GM18519 (cell line): ENCODE measurements around the gene NBPF1.
"Not testable (repeated sequence)": the region's sequence is repeated elsewhere in the genome, so short reads cannot be mapped to it uniquely, and the experiment has no call there.

Source experiments
- ATAC-seq: cut with Tn5 transposase; IDR thresholded peaks from one replicate; pipeline ENCODE4 v1.9.1; 2021; ENCODE audit warnings: mild to moderate bottlenecking, moderate library complexity; ENCODE audit not compliant: unreplicated experiment, low FRiP score

NBPF1 gene

GRCh38 chr1:16613185-16614147, at the start of gene NBPF1:
Gene NBPF1, minus strand, starts transcription at chr1:16613564.
- peak; percentile 79 for ATAC-seq

DNA sequence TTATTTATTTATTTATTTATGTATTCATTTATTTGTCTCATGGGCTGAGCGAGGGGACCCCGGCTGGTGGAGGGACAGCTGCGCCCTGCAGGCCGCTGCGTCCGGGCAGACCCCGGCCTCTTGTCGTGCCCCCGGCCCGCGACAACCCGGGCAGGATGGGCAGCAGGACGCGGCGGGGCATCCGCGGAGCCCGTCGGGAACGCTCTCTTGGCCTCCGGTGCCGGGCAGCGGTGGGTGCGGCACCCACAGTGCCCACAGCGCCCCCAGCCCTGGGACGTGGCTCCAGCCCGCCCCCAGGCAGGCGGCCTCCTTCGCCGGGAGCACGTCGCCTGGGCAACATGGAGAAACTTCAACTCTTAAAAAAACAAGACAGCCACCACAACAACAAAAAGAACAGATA, 44.9 kb upstream of the NBPF1 start:
- ATAC-seq, result not testable (repeated sequence)

DNA sequence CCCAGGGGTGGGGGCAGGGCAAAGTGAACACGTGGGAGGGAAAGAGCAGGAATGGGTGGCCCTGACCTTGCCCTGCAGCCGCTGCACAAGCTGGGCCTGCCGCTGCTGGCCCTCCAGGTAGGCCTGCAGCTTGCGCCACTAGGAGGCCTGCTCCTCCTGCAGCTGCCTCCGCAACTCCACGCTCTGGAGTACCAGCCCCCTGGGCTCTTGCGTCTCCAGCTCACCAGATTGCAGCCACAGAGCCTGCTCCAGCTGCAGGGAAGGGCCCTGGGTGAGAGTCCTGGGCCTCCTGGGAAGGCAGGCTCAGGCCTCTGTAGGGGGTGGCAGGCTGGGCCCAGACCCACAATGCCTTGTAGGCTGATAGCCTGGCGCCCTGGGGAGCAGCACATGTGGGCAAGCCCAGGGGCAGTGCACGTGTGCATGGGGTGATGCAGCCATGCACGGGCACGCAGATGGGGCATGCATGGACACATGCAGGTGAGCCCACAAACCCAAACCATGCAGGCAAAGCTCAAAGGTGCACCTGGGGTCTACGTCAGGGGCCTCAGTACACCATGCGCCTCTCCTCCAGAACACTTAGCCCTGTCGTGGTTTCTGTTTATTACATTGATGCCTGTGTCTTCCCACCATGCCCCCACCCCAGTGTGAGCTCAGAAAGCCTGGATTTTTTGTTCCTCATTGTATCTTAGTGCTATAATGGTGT, 43.8 kb upstream of the NBPF1 start:
- not testable (repeated sequence) for ATAC-seq

- ATAC-seq, result not testable (repeated sequence)
These were observed 43.2 kb upstream of the NBPF1 start for GRCh38 chr1:16656574-16656973.

GRCh38 chr1:16651560-16651959, 38.2 kb upstream of the NBPF1 start:
- ATAC-seq, result not testable (repeated sequence)

- ATAC-seq, result not testable (repeated sequence)
These were observed 36.6 kb upstream of the NBPF1 start for GRCh38 chr1:16649960-16650359.

GRCh38 chr1:16649390-16649789, 36.0 kb upstream of the NBPF1 start:
- ATAC-seq, result not testable (repeated sequence)

DNA sequence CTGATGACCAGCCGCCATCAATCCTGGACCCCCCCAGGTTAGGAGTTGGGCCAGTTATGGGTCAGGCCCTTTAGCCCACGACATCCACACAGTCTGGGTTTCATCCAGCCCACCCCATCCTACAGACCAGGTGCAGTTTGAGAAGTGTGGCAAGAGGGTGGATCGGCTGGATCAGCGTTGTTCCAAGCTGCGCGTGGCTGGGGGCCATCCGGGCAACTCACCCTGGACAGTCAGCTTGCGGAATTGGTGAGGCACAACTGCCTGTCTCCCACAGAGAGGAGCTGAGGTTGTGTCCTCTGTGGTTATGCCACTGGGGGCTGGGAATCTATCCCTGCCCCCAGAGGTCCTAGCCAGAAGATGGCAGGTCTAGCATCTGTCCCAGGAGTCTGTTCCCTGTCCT, 35.4 kb upstream of the NBPF1 start:
- ATAC-seq, result not testable (repeated sequence)

- not testable (repeated sequence) for ATAC-seq
These were observed 34.9 kb upstream of the NBPF1 start for GRCh38 chr1:16648250-16648649.

GRCh38 chr1:16647179-16648176, 34.1 kb upstream of the NBPF1 start:
- not testable (repeated sequence) for ATAC-seq

GRCh38 chr1:16646716-16647115, 33.4 kb upstream of the NBPF1 start:
- ATAC-seq, result not testable (repeated sequence)

DNA sequence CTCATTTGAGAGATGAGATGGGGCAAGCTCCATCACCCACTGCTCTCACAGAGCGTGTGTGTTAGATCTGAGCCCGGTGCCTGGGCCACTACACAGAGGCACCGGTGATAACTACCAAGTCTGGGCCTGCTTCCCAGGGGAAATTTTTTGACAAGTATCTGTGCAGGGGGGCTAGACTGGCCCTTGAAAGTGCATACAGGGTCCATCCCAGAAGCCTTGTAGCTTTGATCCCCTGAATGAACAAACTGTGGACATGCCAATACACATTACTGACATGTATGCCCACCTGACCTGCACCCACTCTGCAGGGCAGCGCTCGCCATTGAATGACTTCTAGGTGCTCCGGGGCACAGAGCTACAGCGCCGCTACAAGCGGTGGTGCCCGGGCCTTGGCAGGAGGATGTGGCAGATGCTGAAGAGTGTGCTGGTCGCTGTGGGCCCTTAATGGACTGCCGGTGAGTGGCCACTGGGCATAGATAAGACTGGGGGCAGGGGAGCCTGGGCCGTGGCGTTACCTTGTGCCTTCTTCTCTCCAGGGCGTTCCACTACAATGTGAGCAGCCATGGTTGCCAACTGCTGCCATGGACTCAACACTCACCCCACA, 32.8 kb upstream of the NBPF1 start:
- not testable (repeated sequence) for ATAC-seq

- ATAC-seq, result not testable (repeated sequence)
These were observed 32.1 kb upstream of the NBPF1 start for GRCh38 chr1:16645271-16646060.

GRCh38 chr1:16644482-16645270, 31.3 kb upstream of the NBPF1 start:
- peak; percentile 51 for ATAC-seq

GRCh38 chr1:16644193-16644481, 30.8 kb upstream of the NBPF1 start:
- ATAC-seq, result peak; percentile 19

DNA sequence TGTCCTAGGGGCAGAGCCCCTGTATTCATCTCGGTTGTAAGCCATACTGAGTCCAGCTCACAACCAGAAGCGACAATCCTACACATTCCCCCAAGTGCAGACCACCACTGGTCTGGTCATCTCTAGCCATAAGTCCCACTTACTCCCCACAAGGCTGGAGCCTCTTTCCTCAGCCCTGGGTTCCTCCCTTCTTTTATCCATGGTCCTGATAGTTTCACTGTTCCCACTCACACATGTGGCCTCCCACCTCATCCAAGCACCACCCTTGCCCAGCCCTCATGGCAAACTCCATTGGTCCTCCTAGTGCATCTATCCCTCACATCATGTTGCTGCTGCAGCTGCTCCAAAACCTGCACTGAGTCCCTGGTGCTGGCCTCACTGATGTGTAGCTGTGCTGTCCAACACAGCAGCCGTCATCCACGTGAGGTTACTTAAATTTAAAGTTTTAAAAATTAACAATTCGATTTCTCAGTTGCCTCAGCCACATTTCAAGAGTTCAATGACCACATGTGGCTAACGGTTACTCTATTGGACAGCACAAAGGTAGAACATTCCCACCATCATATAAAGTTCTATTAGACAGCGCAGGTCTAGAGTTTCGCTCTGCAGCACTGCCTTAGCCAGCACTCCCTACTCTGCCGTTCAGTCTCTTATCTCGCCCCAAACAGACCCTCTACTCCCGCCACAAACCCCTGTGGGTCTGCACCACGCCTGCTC, 30.3 kb upstream of the NBPF1 start:
- ATAC-seq, result not testable (repeated sequence)

GRCh38 chr1:16643001-16643411, 29.6 kb upstream of the NBPF1 start:
- ATAC-seq, result not testable (repeated sequence)
